GM12892 (cell line): Measurements from ENCODE around the gene SYN1.

ENCODE experiments used
- POLR2A ChIP-seq: IDR thresholded peaks from 2 replicates; pipeline ENCODE4 v1.6.1; 2011; ENCODE audit warnings: low read depth, low read length, control low read depth
- POLR2AphosphoS5 ChIP-seq: IDR thresholded peaks from 2 replicates; pipeline ENCODE4 v1.6.1; 2011; ENCODE audit warnings: low read depth, low read length, control low read depth
- TAF1 ChIP-seq: IDR thresholded peaks from 2 replicates; pipeline ENCODE4 v1.6.1; 2011; ENCODE audit warnings: low read depth, mild to moderate bottlenecking, control low read depth, low read length, borderline replicate concordance

GRCh38 chrX:47543496-47543895 is 76.2 kb downstream of the SYN1 start:
- TF ChIP-seq POLR2A (no peak), TAF1 (no peak), POLR2AphosphoS5 (no peak)
